OCI-LY7 (cell line): ENCODE results near the gene NEDD9. TPM values are rescaled to one million over a fixed set of nuclear protein-coding genes. Genes with fewer than 3 reads are reported as not detected.

ENCODE experiments used
- BruUV-seq: library from RNA; stranded (reverse); fragments of 400-500 nt; replicated peaks from 2 replicates; lab custom pipeline; 2021; lab: Mats Ljungman, UMichigan
- CTCF ChIA-PET: fragments of 300-600 bp; sonication (Branson Sonifier 250); formaldehyde crosslinking; loops from one replicate; lab custom pipeline; 2022; ENCODE audit warnings: antibody characterized with exemption; ENCODE audit not compliant: unreplicated experiment; lab: Charles Lee
- POLR2A ChIA-PET: fragments of 300-600 bp; sonication (Branson Sonifier 250); formaldehyde crosslinking; loops from one replicate; lab custom pipeline; 2022; ENCODE audit warnings: antibody characterized with exemption; lab: Charles Lee
- DNase-seq: peaks from one replicate; pipeline ENCODE4 v3.0.0-alpha.2; 2015; ENCODE audit warnings: low spot score
- H2AFZ ChIP-seq: fragments of 200-600 bp; sonication (generic), shearing (Covaris generic); 2 replicates; pipeline ENCODE4 v1.6.1; 2014; ENCODE audit warnings: mild to moderate bottlenecking, antibody characterized with exemption, low read length, moderate library complexity
- H3K27ac ChIP-seq: fragments of 200-600 bp; sonication (generic); 2 replicates; pipeline ENCODE4 v1.5.1; 2014; ENCODE audit warnings: mixed run types, low read depth, mild to moderate bottlenecking, moderate library complexity, low read length, inconsistent platforms; ENCODE audit not compliant: poor library complexity, severe bottlenecking
- H3K36me3 ChIP-seq: fragments of 200-600 bp; sonication (generic); 2 replicates; pipeline ENCODE4 v1.6.1; 2014; ENCODE audit warnings: mild to moderate bottlenecking, antibody characterized with exemption, low read length, moderate library complexity, mixed read lengths; ENCODE audit not compliant: insufficient read depth
- H3K4me1 ChIP-seq: fragments of 200-600 bp; sonication (generic); 2 replicates; pipeline ENCODE4 v1.5.1; 2014; ENCODE audit warnings: mild to moderate bottlenecking, low read length; ENCODE audit not compliant: insufficient read depth, poor library complexity, severe bottlenecking
- H3K4me2 ChIP-seq: fragments of 200-600 bp; sonication (generic); 2 replicates; pipeline ENCODE4 v1.6.1; 2014; ENCODE audit warnings: mild to moderate bottlenecking, low read length
- H3K4me3 ChIP-seq: fragments of 200-600 bp; sonication (generic); 2 replicates; pipeline ENCODE4 v1.5.1; 2014; ENCODE audit warnings: mild to moderate bottlenecking, low read depth, low read length; ENCODE audit not compliant: poor library complexity, severe bottlenecking
- H3K79me2 ChIP-seq: fragments of 200-600 bp; sonication (generic); 2 replicates; pipeline ENCODE4 v1.6.1; 2016; ENCODE audit warnings: low read depth, mild to moderate bottlenecking, low read length, moderate library complexity, mixed read lengths; ENCODE audit not compliant: insufficient read depth
- H3K9me2 ChIP-seq: fragments of 200-600 bp; sonication (generic); 2 replicates; pipeline ENCODE4 v1.6.1; 2016; ENCODE audit warnings: mild to moderate bottlenecking, low read length, mixed read lengths; ENCODE audit not compliant: insufficient read depth
- H3K9me3 ChIP-seq: fragments of 200-600 bp; sonication (generic); 2 replicates; pipeline ENCODE4 v1.6.1; 2014; ENCODE audit warnings: mild to moderate bottlenecking, mixed run types, low read length, mixed read lengths
- H4K20me1 ChIP-seq: fragments of 200-600 bp; sonication (generic); 2 replicates; pipeline ENCODE4 v1.6.1; 2014; ENCODE audit warnings: mild to moderate bottlenecking, antibody characterized with exemption, low read length, moderate library complexity, mixed read lengths; ENCODE audit not compliant: insufficient read depth
- CTCF ChIP-seq: fragments of 200-600 bp; sonication (generic); conservative IDR thresholded peaks from 2 replicates; pipeline ENCODE4 v1.5.1; 2014; ENCODE audit warnings: mild to moderate bottlenecking, antibody characterized with exemption, low read length, moderate library complexity, mixed read lengths
- EZH2phosphoT487 ChIP-seq: fragments of 200-600 bp; sonication (generic); IDR thresholded peaks from 2 replicates; pipeline ENCODE4 v1.6.1; 2018; ENCODE audit warnings: low read depth, borderline replicate concordance, mild to moderate bottlenecking, mixed run types, antibody characterized with exemption, low read length, moderate library complexity, mixed read lengths
- intact Hi-C: fragments of 100-400 bp; cut with micrococcal nuclease; formaldehyde crosslinking; loops from one replicate; pipeline ENCODE4 v1.10.0; 2022; ENCODE audit not compliant: unreplicated experiment
- total RNA-seq, 2 experiments: library from RNA; depleted of rRNA in 1 of 2; stranded (reverse); fragments of >200 nt in 1 of 2; shearing (Covaris generic) in 1 of 2; gene quantifications; 2 replicates each; pipeline ENCODE4 v1.2.3, GENCODE V29; 2014 to 2022

NEDD9 gene
- total RNA-seq, 2 experiments from 2014 or later = 13.0 to 41.6 TPM

GRCh38 chr6:11224966-11225463 lies 7.5 kb downstream of the NEDD9 start:
- BruUV-seq = no TSS peak
- DNase-seq = no peak

DNA sequence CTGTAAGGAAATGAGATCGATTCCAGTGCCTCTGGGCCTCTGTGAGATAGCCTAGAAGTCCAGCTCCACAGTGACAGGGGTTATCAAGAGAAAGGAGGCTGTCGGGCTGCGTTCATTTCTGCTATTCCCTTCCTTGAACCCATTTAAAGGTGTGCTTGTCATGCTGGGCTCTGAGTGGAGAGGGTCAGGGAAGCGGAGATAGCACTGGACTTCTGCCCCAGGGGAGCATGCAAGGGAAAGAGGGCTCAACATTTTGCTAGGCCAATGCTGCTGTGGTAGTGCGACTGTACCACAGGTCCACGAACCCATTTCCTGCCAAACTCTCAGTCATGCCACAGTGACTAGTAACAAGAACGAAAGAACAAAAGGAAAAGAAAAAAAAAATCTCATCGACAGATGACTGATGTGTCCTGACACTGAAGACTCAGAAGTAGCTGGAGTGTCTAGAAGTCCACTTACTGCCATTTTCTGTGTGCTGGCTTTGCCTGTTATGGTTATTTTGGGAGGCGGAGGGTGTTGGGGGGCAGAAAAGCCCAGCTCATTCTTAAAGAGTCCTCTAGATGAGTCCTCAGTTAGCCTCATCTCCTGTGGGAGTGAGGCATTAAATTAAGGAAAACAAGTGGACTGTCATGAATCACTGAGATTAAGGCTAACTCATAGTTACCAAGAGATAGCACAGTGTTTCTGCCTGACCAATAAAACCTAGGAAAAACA lies 8.1 kb downstream of the NEDD9 start:
- ChIA-PET CTCF (no interaction called here), POLR2A (interaction anchor here (2.1 kb wide), 1 partner anchor 8 kb away, joined by 5 read pairs; the partner anchor contains the start of gene NEDD9)
- Histone ChIP-seq H3K4me1 (peaks cover 4% of the 10 kb centered on the region), H3K79me2 (no peaks in the 10 kb centered on the region), H3K9me2 (no peaks in the 10 kb centered on the region), H4K20me1 (no peaks in the 10 kb centered on the region), H2AFZ (no peak overlapping the region), H3K4me2 (no peak overlapping the region), H3K27ac (no peak overlapping the region), H3K4me3 (no peak overlapping the region), H3K9me3 (no peaks in the 10 kb centered on the region), H3K36me3 (no peaks in the 10 kb centered on the region)
- no TSS peak for BruUV-seq
- no peak for TF ChIP-seq CTCF
- TF ChIP-seq EZH2phosphoT487 = no peak
- intact Hi-C loops = no loop called here
- DNase-seq = no peak

More at GRCh38 chr6:11224966-11225463, 7.5 kb downstream of the NEDD9 start:
- no peaks in the 10 kb centered on the region for H4K20me1 ChIP-seq
- peaks cover 4% of the 10 kb centered on the region for H3K4me1 ChIP-seq
- TF ChIP-seq CTCF (no peak), EZH2phosphoT487 (no peak)
- H3K79me2 ChIP-seq = no peaks in the 10 kb centered on the region
- H3K4me3 ChIP-seq = no peak overlapping the region
- no peaks in the 10 kb centered on the region for H3K36me3 ChIP-seq
- ChIA-PET POLR2A (interaction anchor here (2.1 kb wide), 1 partner anchor 8 kb away, joined by 5 read pairs; the partner anchor contains the start of gene NEDD9), CTCF (no interaction called here)
- no peak overlapping the region for H3K4me2 ChIP-seq
- intact Hi-C loops = no loop called here
- H3K9me3 ChIP-seq = no peaks in the 10 kb centered on the region
- H3K9me2 ChIP-seq = no peaks in the 10 kb centered on the region
- H2AFZ ChIP-seq = no peak overlapping the region
- H3K27ac ChIP-seq = no peak overlapping the region

DNA sequence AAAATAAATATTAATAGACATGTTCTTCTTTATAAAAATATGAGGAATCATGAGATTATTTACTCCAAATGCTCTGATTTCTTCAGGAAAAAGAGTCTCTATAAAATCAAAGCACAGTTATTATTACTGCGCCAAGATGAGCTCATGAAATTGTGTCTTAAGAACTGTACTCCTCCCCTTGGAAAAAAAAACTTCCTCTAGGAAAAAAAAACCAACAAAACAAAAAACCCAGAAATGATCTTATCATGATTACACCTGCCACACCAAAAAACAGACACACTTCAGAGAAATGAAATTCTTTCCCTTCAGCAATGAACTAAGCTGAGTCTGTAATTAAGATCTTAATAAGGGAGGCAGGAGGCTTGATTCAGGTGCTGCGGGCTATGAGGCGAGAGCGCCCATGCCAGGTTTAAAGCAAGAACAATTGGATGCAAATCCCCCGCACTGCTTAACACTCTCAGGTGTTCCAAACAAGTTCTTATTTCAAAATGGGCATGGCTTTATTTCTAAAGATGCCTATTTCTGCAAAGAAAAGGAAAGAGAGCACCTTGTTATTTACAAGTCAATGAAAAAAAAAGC lies 9.1 kb downstream of the NEDD9 start:
- no TSS peak for BruUV-seq
- Histone ChIP-seq H3K36me3 (no peaks in the 10 kb centered on the region), H4K20me1 (no peaks in the 10 kb centered on the region), H3K4me2 (no peak overlapping the region), H3K9me3 (no peaks in the 10 kb centered on the region), H3K27ac (no peak overlapping the region), H2AFZ (no peak overlapping the region), H3K4me3 (no peak overlapping the region), H3K79me2 (no peaks in the 10 kb centered on the region), H3K9me2 (no peaks in the 10 kb centered on the region), H3K4me1 (peaks cover 4% of the 10 kb centered on the region)
- intact Hi-C loops = no loop called here
- CTCF ChIA-PET = no interaction called here
- TF ChIP-seq CTCF (no peak), EZH2phosphoT487 (no peak)
- POLR2A ChIA-PET = interaction anchor here (0.7 to 2.1 kb wide), 3 partner anchors 10 to 299 kb away, joined by 3 to 5 read pairs (median 4); partner anchors contain the start of gene NEDD9
- no peak for DNase-seq
